Posterior cingulate gyrus (tissue), 11 donors: ENCODE results near the gene CAPZB.
A peak's percentile ranks its signal among the peaks of the same experiment; 100 is the strongest.

Experiments used
- DNase-seq, 10 donors: peaks; one replicate each; pipeline versions ENCODE4 v3.0.0 to v3.0.0-alpha.2; 2020 to 2021; ENCODE audit warnings: mixed read lengths in 3 of 10
- intact Hi-C: fragments of 100-400 bp; cut with DNase I; formaldehyde crosslinking; loops from one replicate; pipeline ENCODE4 v1.15.1; 2023

Gene CAPZB

DNA sequence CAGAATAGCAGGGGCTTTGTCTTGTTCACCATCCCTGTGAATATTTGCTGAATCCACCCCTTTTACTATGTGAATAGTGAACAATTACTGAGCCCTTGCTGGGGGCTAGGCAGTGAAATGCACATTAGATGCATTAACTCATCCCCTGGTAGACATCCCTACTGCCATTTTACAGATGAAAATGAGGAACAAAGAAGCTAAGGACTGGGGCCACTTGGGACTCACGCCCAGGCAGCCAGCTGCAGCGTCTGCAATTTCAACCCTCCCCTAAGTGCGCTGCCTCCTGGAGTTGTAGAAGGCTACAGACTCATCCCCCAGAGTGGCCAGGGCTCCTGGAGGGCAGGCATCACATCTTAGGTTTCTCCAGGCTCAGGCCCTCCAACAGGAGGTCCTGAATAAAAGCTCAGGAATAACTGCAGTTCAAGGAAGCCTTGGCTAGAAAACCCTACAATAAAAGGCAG, 31.6 kb downstream of the CAPZB start:
- intact Hi-C loops = no loop called here
- DNase-seq = peak in 1 of 10 donors; percentile 31

DNA sequence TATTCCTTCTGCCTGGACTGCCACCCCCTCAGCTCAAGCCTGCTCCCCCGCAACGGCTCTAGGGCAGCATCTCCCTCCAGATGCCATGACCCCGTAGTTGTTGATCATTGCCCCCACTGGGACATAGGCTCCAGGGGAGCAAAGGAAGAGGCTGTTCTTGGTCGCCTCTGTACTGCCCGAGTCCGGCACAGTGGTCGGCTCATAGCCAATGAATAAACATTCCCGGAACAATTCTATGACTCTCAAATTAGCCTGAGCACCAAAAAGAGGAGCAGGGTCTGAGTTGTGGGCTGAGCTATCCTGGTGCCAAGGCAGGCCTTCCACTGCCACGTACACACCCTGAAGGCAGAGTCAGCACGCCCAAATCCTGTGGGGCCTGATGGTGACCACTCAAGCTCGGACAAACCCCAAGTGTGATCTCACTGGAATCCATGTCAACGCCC, 33.1 kb downstream of the CAPZB start:
- DNase-seq = no peak
- intact Hi-C loops = no loop called here

DNA sequence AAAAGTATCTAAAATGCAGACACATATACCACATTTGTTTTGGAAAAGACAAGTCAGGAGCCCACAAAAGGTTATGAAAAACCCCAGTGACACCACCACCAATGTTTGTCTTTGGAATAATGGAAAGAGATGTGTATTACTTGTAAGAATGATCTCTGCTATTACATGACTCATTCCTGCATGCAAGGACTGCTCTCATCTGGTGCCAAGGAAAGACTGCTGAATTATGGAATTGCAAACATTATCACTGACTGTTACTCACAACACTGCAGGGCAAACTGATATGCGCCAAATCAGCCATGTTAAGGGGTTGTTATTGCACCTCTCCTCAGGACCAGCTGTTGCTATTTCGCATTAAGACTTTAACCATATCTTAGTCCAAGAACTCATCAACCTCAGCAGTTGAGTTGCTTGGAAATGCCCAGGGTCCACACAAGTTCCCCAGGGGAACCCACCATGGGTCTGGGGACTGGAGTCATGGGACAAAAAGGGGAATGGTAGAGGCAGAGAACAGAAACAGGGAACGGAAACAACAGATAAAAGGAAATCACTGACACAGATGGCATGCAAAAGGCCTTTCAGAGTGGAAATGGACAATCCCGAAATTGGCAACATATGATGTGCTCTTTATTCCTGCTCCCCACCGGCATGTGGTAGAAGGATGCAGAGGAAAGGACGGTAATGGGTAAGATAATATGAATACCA, 34.4 kb downstream of the CAPZB start:
- DNase-seq = no peak

DNA sequence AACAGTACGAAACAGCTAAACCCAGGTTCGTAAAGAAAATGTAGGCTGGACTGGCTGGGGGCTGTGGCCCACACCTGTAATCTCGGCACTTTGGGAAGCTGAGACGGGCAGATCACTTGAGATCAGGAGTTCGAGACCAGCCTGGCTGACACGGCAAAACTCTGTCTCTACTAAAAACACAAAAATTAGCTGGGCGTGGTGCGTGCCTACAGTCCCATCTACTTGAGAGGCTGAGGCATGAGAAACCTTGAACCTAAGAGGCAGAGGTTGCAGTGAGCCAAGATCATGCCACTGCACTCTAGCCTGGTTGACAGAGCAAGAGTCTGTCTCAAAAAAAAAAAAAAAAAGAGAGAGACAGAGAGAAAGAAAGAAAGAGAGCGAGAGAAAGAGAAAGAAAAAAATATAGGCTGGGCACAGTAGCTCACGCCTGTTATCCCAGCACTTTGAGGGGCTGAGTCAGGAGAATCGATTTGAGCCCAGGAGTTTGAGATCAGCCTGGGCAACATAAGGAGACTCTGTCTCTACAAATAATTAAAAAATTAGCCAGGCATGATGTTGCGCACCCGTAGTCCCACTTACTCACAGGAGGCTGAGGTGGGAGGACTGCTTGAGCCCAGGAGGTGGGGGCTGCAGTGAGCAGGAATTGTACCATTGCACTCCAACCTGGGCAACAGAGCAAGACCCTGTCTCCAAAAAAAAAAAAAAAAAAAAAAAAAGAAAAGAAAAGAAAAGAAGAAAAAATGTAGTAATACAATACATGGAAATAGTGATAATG, 35.7 kb downstream of the CAPZB start:
- no peak for DNase-seq
- intact Hi-C loops = loop anchor here (5.0 kb wide), 1 partner anchor 57 kb away; no protein-coding TSS in a partner anchor

More for the DNA sequence above, 34.4 kb downstream of the CAPZB start:
- intact Hi-C loops = no loop called here

DNA sequence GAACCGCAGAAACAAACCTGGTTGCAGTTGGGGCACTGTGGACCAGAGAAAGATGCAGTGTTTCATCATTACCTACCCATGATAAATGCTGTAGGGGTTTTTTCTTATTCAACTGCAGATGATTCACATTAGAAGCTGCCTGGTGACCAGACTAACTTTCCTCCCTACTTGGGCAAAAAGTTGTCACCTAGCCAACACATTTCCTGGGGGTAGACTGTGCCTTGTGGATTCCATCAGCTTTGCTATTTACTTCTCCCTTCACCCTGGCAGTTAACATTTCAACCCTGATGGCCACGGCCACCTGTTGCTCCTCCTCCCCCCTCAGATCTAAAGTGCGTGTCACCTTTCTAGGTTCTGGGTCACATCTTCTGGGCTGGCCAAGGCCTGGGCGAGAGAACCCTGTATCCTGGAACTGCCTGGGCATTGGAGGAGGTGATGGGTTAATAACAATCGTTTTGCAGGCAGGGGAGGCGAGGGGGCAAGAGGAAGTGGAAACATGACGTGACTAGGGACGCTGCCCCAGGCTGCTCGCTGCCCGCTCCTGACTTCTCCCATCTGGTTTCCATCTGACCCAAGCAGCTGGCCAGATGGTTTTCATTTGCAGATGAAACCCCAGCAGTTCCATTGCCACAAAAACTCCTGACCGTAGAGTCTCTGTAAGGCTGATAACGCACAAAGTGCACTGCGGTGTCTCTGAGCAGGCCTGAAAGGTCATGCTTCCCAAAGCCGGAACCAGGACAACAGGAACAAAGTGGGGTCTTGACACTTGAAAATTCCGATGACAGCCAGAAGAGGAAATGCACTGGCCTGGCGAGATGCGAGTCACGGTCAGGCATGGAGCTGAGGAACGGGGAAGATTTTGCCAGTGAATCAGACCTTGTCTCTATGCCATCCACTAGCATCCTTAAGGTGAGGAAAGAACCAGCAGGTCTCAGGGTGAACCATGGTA, 36.6 kb downstream of the CAPZB start:
- intact Hi-C loops = loop anchor here (5.0 kb wide), 1 partner anchor 56 kb away; no protein-coding TSS in a partner anchor

DNA sequence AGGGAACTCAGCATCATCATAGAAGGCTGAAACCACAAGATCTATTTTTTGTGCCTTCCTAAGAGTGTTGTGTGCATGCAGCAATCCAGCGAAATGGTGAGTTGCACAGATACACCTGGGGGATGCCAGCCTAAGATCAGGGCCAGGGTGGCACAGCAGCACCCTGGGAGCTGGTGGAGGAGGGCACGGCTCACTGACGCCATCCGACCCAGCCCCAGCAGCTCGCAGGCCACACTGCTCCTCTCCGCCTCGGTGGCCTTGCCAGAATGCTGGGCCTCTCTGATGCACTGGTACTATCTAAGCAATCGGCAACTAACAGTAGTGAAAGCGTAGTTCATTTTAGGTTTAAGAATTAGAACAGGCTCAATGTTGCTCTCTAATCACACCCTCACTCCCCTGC, 37.8 kb downstream of the CAPZB start:
- intact Hi-C loops = loop anchor here (5.0 kb wide), 1 partner anchor 55 kb away; no protein-coding TSS in a partner anchor
- no peak for DNase-seq

More for the DNA sequence above, 36.6 kb downstream of the CAPZB start:
- DNase-seq = peak in 1 of 10 donors; percentile 86

DNA sequence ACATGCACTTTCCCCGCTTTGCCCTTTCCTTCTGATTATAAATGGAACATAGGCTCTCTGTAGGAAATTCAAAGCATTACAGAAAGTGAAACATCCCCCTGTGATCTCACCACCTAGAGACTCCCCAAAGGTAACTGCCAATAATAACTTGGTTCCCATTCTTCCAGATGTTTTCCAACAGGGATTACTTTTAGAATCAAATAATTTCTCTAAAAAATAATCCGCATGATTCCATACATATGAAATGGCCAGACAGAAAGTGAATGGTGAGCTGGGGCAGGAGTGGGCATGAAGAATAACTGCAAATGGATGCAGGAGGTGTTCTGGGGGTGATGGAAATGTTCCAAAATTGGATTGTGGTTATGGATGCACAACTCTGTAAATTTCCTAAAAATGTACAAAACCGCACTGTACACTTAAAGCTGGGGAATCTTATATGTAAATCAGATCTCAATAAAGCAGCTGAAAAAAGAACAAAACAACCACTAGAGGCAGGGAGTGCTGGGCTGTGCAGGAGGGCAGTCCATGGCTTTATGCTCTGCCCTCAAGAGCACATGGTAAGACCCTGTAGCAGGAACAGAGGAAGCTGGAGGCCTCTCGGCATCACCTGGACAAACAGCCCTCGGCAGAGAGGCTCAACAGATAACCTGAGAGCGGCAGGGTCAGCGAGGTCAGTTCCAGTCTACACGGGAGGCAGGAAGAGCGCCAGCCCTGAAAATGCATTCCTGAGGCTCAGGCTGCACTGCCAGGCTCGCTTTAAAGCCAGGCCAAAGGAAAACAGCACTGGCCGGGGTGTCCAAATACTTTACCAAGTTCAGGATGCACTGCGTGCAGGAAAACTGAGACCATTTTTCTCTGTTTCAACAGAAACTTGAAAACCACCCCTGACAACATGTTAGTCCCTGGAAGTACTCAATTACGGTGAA, 39.7 kb downstream of the CAPZB start:
- intact Hi-C loops = loop anchor here (5.0 kb wide), 1 partner anchor 53 kb away; no protein-coding TSS in a partner anchor
- no peak for DNase-seq

DNA sequence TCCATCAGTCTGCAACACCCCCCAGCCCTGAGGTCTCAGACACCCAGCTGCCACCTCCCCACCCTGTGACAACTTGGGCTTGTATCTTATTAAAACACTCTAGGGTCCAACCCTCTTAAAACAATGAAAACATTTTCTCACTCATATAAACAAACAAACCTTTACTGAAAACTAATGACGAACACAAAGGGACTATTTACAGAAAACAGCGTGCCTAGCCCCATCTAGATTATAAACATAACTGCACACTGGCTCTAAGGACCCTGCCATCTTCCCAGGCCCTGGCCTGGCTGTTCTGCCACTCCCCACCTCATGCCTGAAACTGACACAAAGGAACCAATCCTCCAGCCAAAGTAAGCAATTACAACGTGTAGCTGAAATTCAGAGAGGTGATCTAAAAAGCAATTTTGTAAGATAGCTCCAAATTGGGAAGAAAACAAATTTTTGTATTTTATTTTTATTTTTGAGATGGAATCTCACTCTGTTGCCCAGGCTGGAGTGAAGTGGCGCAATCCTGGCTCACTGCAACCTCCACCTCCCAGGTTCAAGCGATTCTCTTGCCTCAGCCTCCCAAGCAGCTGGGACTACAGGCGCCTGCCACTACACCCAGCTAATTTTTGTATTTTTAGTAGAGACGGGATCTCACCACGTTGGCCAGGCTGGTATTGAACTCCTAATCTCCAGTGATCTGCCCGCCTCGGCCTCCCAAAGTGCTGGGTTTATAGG, 40.9 kb downstream of the CAPZB start:
- intact Hi-C loops = loop anchor here (5.0 kb wide), 1 partner anchor 52 kb away; no protein-coding TSS in a partner anchor

DNA sequence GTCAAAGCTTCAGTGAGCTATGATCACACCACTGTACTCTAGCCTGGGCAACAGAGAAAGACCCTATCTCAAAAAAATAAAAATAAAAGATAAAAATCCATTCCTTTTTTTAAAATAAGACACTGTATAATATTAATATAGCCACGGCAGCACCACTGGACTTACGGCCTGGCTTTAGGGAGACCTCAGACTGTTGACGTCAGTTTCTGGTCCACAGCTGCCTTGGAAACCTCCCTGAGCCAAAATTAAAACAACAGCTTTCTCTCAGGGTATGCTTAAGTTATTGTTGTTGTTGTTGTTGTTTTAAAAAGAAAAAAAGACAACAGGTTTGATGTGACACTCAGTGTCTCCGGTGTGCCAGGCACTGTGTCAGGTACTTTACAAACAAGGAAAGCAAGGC, 42.0 kb downstream of the CAPZB start:
- no peak for DNase-seq
- intact Hi-C loops = no loop called here

More for the DNA sequence above, 40.9 kb downstream of the CAPZB start:
- DNase-seq = no peak

DNA sequence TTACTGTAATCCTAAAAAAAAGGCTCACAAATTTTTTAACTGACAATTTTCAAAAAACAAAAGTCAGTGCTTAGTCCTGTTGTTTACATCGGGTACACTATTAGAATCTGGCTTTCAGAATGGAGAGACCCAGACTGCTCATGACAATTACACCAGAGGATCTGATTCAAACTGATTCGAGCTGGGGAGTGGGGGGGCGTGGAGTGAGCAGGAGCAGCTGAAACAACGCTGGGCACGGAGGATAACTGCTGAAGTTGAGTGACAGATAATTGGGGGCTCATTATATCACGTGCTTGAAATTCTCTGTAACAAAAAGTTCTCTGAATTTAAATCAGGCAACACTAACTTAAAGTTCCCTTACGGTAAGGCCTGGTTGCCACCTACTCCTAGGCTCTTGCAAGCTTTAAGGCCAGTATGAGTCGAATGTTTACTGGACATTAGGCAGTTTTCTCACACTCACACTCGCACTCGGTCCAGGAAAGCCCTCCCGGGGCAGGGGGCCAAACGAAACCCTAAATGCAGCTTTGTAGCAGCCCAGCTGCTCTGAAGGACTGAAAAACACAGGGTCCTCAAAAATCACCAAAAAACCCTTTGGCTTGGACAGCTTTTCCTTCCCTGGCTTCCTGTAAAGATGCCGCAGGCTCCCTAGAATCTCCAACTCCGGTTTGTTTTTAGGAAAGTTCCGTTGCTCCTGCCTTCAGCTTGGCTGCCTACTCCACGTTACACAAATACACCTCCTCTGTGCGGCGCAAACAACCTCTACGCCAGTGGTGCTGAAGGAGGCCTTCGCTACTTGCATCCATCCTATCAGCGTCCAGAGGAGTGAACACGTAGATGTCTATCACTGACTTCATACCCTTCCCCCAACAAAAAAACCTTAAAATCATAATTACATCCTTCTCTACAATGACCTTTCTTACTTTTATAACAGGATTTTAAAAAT, 42.9 kb downstream of the CAPZB start:
- DNase-seq = peak in 1 of 10 donors; percentile 24
- intact Hi-C loops = no loop called here

DNA sequence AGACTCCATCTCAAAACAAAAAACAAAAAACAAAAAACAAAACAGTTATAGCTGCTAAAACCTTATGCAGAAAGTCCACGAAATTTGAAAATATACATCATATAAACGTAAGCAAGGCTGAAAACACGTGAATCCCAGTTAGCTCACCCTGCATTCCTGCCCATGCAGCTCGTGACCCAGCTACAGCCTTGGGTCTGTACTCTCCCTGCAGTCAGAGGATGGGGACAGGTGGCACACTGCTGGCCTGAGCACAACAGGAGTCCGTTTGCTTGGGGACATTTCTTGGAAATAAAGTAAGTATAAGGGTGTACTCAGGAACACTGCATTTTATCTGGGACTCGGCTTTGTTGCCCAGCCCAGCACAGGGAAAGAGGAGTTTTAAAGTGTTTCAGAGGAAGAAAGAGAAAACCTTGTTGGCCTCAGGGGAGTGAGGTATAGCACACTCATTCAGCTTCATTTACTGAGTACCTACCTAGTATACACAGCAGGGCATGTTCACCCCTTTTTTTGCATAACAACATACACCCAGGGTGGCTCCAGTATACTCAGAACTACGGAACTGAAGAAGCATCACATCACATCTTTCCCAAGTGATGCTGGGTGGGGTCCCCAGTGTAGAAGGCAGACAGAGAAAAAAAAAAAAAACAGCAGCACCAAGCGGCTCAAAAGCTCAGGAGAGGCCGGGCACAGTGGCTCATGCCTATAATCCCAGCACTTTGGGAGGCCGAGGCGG, 44.1 kb downstream of the CAPZB start:
- intact Hi-C loops = no loop called here
- DNase-seq = peak in 1 of 10 donors; percentile 73

DNA sequence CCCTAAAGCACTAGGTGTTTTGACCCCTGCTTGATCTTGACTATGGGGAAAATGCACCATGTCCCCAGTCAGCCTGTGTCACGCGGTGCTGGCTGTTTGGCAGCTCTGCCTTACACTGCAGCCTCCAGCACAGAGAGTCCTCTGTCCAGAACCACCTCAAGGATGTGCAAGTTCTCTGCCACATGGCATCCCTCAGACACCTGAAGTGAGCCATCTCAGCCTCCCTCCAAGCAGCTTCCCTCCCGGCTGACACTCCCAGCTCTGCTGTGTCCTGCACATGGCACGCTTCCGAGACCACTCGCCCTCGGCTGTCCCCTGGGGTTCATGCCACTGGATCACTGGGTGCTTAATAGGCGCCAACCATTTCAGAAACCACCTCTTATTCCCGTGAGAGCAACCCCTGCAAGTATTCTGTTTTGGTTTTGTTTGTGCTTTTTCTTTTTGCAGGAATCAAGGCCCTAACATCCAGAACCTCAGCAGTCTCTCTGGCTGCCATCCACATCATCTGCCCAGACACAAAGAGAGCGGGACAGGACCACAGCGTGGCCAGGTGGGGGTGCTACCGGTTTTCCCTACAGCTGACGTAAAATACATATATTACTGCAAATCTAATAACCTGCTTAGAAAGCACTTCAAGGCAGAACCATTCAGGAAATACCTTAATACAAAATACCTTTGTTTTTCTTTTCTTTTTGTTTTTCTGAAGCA, 45.7 kb downstream of the CAPZB start:
- intact Hi-C loops = no loop called here
- peak in 7 of 10 donors; percentile 40 to 87 (median 58) for DNase-seq

DNA sequence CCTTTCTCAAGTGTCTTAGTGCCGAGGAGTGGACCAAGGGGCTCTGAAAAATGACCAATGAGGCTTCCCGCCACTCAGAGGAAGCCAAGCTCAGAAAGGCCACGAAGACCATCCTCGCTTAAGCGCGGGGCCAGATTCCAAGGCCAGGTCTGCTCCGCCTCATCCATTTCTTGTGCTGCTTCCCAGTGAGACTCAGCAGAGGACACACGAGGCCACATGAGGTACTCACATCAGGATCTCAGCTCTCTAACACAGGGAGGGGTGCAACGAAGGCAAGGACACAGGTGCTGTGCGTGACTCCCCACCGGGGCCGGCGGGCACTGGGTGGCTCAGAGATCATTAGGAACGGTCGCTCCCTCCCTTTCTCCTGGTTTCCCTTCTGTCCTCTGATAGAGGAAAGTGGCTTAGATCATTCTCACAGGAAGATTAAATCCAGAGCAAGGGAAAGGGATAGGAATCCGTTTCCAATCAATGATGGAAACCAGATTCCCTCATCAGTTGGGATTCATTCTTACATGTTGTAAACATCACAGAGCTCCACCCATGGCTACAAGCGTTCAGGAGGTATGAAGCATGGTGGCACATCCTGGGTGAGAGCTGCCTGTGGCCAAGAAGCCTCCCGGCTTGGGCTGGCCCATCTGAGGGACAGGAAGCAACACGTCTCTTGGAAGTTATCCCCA, 46.7 kb downstream of the CAPZB start:
- DNase-seq = peak in 1 of 10 donors; percentile 26
- intact Hi-C loops = no loop called here

DNA sequence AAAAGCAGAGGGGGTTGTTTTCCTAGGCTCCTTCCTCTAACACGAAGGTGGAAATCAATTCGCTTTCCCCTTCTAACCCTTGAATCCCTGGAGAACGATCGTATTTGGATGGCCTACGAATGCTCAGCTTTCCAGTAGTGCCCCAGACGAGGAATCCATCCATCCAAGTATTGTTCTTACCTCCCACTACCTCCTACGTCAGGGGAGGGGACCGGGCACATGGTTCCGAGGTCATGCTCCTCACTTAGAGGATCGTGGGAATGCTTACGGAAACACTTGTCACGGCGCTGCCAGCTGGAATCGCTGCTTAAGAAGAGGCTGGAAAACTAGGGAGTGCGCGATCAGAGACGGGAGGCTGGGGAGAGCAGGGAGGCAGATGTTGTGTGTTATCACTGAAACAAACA, 47.4 kb downstream of the CAPZB start:
- peak in 1 of 10 donors; percentile 70 for DNase-seq
- intact Hi-C loops = no loop called here

DNA sequence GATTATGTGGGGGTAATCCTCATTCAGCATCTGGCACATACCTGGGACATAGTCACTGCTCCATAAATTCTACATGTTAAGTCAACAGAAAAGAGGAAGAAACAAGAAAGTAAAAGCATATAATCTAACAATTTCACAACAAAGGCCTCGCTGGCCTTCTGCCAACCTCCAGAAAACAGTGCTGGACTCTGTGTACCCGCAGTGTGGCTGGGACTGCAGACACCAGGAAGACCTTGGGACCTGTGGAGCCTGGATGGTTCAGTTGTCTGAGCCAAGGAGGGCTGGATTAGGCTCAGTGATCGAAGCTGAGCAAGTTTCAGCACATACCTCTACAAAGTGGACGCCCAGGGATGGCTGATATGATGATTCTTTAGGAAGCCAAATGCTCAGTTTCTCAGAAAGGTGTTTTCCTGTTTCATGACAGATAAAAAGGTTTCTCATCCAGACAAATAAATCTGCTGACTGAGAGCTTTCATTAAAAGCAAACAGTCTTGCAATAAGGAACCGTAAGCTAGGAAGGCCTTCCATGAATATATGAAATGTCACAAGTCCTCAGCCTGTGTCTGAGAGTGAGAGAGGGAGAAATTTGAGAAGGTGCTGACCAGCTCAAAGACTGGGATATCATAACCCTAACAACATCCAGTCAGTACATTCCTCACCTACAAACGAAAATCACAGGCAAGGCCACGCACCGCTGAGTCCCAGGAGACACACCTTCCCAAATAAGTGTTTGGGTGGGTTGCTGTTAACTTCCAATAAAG, 48.4 kb downstream of the CAPZB start:
- intact Hi-C loops = no loop called here
- peak in 6 of 10 donors; percentile 30 to 83 (median 54) for DNase-seq
